Neural progenitor cell (in vitro differentiated cells): ENCODE results near the gene EME2. TPM values are rescaled to one million over a fixed set of nuclear protein-coding genes. Genes with fewer than 3 reads are reported as not detected.

Experiments used
- DNase-seq: peaks from one replicate; pipeline ENCODE4 v3.0.0-alpha.2; 2016; ENCODE audit warnings: low spot score
- H2AFZ ChIP-seq: fragments of 200-600 bp; sonication (generic); replicated peaks from 2 replicates; pipeline ENCODE4 v1.6.1; 2016; ENCODE audit warnings: antibody characterized with exemption
- H3F3A ChIP-seq: fragments of 200-600 bp; sonication (generic); 2 replicates; pipeline ENCODE4 v1.6.1; 2016; ENCODE audit warnings: antibody characterized with exemption, low read depth
- H3K27ac ChIP-seq: fragments of 200-600 bp; sonication (generic); 2 replicates; pipeline ENCODE4 v1.5.1; 2016; ENCODE audit warnings: mild to moderate bottlenecking
- H3K27me3 ChIP-seq: fragments of 200-600 bp; sonication (generic); 2 replicates; pipeline ENCODE4 v1.6.1; 2016; ENCODE audit warnings: mild to moderate bottlenecking, moderate library complexity
- H3K36me3 ChIP-seq: fragments of 200-600 bp; sonication (generic); 2 replicates; pipeline ENCODE4 v1.5.1; 2016
- H3K4me1 ChIP-seq: fragments of 200-600 bp; sonication (generic); 2 replicates; pipeline ENCODE4 v1.6.1; 2016; ENCODE audit warnings: mixed run types
- H3K4me2 ChIP-seq: fragments of 200-600 bp; sonication (generic); 2 replicates; pipeline ENCODE4 v1.6.1; 2016
- H3K4me3 ChIP-seq: fragments of 200-600 bp; sonication (generic); 2 replicates; pipeline ENCODE4 v1.5.1; 2016
- H3K79me2 ChIP-seq: fragments of 200-600 bp; sonication (generic); 2 replicates; pipeline ENCODE4 v1.6.1; 2016; ENCODE audit warnings: low read depth
- H3K9ac ChIP-seq: fragments of 200-600 bp; sonication (generic); 2 replicates; pipeline ENCODE4 v1.6.1; 2016
- H3K9me3 ChIP-seq: fragments of 200-600 bp; sonication (generic); 2 replicates; pipeline ENCODE4 v1.5.1; 2016; ENCODE audit warnings: low read depth
- H4K20me1 ChIP-seq: fragments of 200-600 bp; sonication (generic); 2 replicates; pipeline ENCODE4 v1.6.1; 2016; ENCODE audit warnings: low read depth
- H3K27ac Mint-ChIP-seq: 3 replicates; pipeline ENCODE4 v1.8.0; 2021; ENCODE audit warnings: mixed read lengths
- H3K27me3 Mint-ChIP-seq: 2 replicates; pipeline ENCODE4 v1.8.0; 2022; ENCODE audit warnings: low read depth, mild to moderate bottlenecking, inconsistent platforms, moderate library complexity, mixed read lengths; ENCODE audit not compliant: insufficient read depth
- H3K36me3 Mint-ChIP-seq: 3 replicates; pipeline ENCODE4 v1.8.0; 2021; ENCODE audit warnings: mixed read lengths
- H3K4me1 Mint-ChIP-seq: 3 replicates; pipeline ENCODE4 v1.8.0; 2021; ENCODE audit warnings: mixed read lengths
- H3K4me3 Mint-ChIP-seq: 3 replicates; pipeline ENCODE4 v1.8.0; 2021; ENCODE audit warnings: mild to moderate bottlenecking, moderate library complexity, mixed read lengths
- H3K9me3 Mint-ChIP-seq: 3 replicates; pipeline ENCODE4 v1.8.0; 2020; ENCODE audit warnings: mixed read lengths
- CTCF ChIP-seq: fragments of 200-600 bp; sonication (generic); IDR thresholded peaks from 2 replicates; pipeline ENCODE4 v1.5.1; 2017; ENCODE audit warnings: antibody characterized with exemption, mild to moderate bottlenecking
- EZH2 ChIP-seq: fragments of 200-600 bp; sonication (generic); IDR thresholded peaks from 2 replicates; pipeline ENCODE4 v1.6.1; 2017; ENCODE audit warnings: antibody characterized with exemption, mild to moderate bottlenecking, moderate library complexity
- EZH2phosphoT487 ChIP-seq: fragments of 200-600 bp; sonication (generic); IDR thresholded peaks from 2 replicates; pipeline ENCODE4 v1.6.1; 2017; ENCODE audit warnings: antibody characterized with exemption
- total RNA-seq: library from RNA; depleted of rRNA; stranded (reverse); fragments of >200 nt; gene quantifications from 2 replicates; pipeline ENCODE4 v1.2.3, GENCODE V29; 2015; ENCODE audit warnings: low replicate concordance

EME2 gene
- total RNA-seq, 1 donor from 2014 or later: 2.3 TPM

- H2AFZ ChIP-seq: no peak overlapping the region
- Mint-ChIP-seq H3K36me3 (peaks cover 2% of the 10 kb centered on the region), H3K9me3 (no peaks in the 10 kb centered on the region), H3K4me3 (no peak overlapping the region), H3K27me3 (no peaks in the 10 kb centered on the region), H3K4me1 (no peaks in the 10 kb centered on the region), H3K27ac (no peak overlapping the region)
- H3K79me2 ChIP-seq: no peaks in the 10 kb centered on the region
- no peak overlapping the region for H3K4me2 ChIP-seq
- H3K27me3 ChIP-seq: no peaks in the 10 kb centered on the region
- DNase-seq: no peak
- no peak overlapping the region for H3K9ac ChIP-seq
- peaks cover 42% of the 10 kb centered on the region for H3F3A ChIP-seq
- no peaks in the 10 kb centered on the region for H3K9me3 ChIP-seq
- no peak overlapping the region for H3K27ac ChIP-seq
- no peaks in the 10 kb centered on the region for H4K20me1 ChIP-seq
- H3K4me3 ChIP-seq: no peak overlapping the region
- no peaks in the 10 kb centered on the region for H3K36me3 ChIP-seq
- no peak for TF ChIP-seq EZH2phosphoT487
- TF ChIP-seq CTCF: no peak
- no peak for TF ChIP-seq EZH2
- H3K4me1 ChIP-seq: no peaks in the 10 kb centered on the region
These were observed 31.7 kb upstream of the EME2 start for GRCh38 chr16:1740781-1741490.

- no peak overlapping the region for H3K27ac ChIP-seq
- no peak overlapping the region for H3K4me3 Mint-ChIP-seq
These were observed 31.0 kb upstream of the EME2 start for GRCh38 chr16:1741553-1742165.

GRCh38 chr16:1743376-1744337, 29.0 kb upstream of the EME2 start:
- Mint-ChIP-seq H3K27me3 (no peaks in the 10 kb centered on the region), H3K4me3 (no peak overlapping the region), H3K36me3 (peaks cover 4% of the 10 kb centered on the region), H3K27ac (no peak overlapping the region), H3K9me3 (no peaks in the 10 kb centered on the region), H3K4me1 (no peaks in the 10 kb centered on the region)
- no peaks in the 10 kb centered on the region for H4K20me1 ChIP-seq
- no peaks in the 10 kb centered on the region for H3K36me3 ChIP-seq
- no peak overlapping the region for H3K9ac ChIP-seq
- TF ChIP-seq CTCF: no peak
- no peak for TF ChIP-seq EZH2
- no peak for TF ChIP-seq EZH2phosphoT487
- no peak overlapping the region for H2AFZ ChIP-seq
- no peak overlapping the region for H3K27ac ChIP-seq
- no peaks in the 10 kb centered on the region for H3K4me1 ChIP-seq
- H3K27me3 ChIP-seq: no peaks in the 10 kb centered on the region
- H3K4me2 ChIP-seq: no peak overlapping the region
- no peaks in the 10 kb centered on the region for H3K79me2 ChIP-seq
- no peaks in the 10 kb centered on the region for H3K9me3 ChIP-seq
- H3F3A ChIP-seq: peaks cover 17% of the 10 kb centered on the region
- no peak overlapping the region for H3K4me3 ChIP-seq
- no peak for DNase-seq

More at GRCh38 chr16:1741553-1742165, 31.0 kb upstream of the EME2 start:
- H2AFZ ChIP-seq: no peak overlapping the region
- DNase-seq: no peak
- no peaks in the 10 kb centered on the region for H3K4me1 ChIP-seq
- no peak overlapping the region for H3K9ac ChIP-seq
- no peaks in the 10 kb centered on the region for H3K79me2 ChIP-seq
- Mint-ChIP-seq H3K27ac (no peak overlapping the region), H3K27me3 (no peaks in the 10 kb centered on the region), H3K36me3 (peaks cover 2% of the 10 kb centered on the region), H3K4me1 (no peaks in the 10 kb centered on the region), H3K9me3 (no peaks in the 10 kb centered on the region)
- no peak overlapping the region for H3K4me2 ChIP-seq
- no peaks in the 10 kb centered on the region for H3K27me3 ChIP-seq
- H3F3A ChIP-seq: peaks cover 35% of the 10 kb centered on the region
- H3K4me3 ChIP-seq: no peak overlapping the region
- TF ChIP-seq CTCF (no peak), EZH2 (no peak), EZH2phosphoT487 (no peak)
- H3K36me3 ChIP-seq: no peaks in the 10 kb centered on the region
- no peaks in the 10 kb centered on the region for H4K20me1 ChIP-seq
- H3K9me3 ChIP-seq: no peaks in the 10 kb centered on the region
